ENCODE measurements around the gene NAGPA.

DNA sequence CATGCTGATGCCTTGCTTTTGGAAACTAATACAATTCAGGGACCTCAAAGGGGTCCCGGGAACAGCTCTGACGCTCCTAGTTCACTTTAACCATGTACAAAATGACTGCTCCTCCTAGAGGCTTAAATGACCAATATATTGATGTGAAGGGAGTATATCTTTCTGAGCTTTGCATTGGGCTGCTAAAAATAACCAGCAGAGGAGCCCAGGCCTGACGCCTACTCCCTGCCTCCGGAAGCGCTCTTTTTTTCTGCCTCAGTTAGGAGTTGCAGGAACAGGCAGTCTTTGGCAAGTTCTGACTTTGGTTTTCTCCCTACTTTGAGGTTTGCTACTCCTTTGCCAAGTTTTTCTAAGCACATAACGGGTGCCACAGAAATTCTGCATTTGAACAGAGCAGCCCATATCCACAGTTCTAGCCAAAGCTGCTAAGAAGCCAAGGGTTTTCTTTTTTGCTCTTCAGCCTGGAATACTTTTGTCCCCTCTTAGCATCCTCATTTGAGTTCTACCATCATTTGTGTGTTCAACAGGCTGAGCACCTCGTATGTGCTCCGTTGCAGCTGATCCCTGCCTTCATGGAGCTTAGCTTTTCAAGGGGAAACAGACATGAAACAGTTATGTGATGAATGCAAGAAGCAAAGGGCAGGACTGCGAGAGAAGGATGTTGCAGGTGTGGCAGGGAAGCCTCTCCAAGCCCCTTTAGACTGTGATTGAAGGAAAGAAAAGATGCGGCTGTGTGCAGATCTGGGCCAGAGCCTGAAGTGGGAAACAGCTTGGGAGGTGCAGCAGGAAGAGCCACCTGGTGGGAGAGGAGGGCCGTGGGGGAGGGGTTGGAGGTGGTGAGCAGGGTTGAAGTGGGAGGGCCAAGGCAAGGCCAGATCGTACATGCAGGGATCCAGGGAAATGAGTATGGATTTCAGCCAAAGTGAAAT lies 2.8 kb upstream of the NAGPA start:
- TF ChIP-seq, protein P1, sequence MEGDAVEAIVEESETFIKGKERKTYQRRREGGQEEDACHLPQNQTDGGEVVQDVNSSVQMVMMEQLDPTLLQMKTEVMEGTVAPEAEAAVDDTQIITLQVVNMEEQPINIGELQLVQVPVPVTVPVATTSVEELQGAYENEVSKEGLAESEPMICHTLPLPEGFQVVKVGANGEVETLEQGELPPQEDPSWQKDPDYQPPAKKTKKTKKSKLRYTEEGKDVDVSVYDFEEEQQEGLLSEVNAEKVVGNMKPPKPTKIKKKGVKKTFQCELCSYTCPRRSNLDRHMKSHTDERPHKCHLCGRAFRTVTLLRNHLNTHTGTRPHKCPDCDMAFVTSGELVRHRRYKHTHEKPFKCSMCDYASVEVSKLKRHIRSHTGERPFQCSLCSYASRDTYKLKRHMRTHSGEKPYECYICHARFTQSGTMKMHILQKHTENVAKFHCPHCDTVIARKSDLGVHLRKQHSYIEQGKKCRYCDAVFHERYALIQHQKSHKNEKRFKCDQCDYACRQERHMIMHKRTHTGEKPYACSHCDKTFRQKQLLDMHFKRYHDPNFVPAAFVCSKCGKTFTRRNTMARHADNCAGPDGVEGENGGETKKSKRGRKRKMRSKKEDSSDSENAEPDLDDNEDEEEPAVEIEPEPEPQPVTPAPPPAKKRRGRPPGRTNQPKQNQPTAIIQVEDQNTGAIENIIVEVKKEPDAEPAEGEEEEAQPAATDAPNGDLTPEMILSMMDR (IDR thresholded peaks at IDR 0.05 in 4 of 5, conservative IDR thresholded peaks at IDR 0.05 in 1 of 5): no peak
- no peak for TF ChIP-seq POLR2A (IDR thresholded peaks at IDR 0.05)

All from gastrocnemius medialis (tissue), 4 donors.